HUES64 (cell line): ENCODE results near the gene OR5K3. TPM values are rescaled to one million over a fixed set of nuclear protein-coding genes. Genes with fewer than 3 reads are reported as not detected.

ENCODE experiments used
- H3K27ac ChIP-seq: 2 replicates; pipeline ENCODE4 v1.7.0; 2013; ENCODE audit warnings: low read depth, low read length, inconsistent platforms
- H3K27me3 ChIP-seq: 2 replicates; pipeline ENCODE4 v1.6.1; 2013; ENCODE audit warnings: mild to moderate bottlenecking, low read length; ENCODE audit not compliant: insufficient read depth
- H3K36me3 ChIP-seq: 2 replicates; pipeline ENCODE4 v1.6.1; 2013; ENCODE audit warnings: mild to moderate bottlenecking, low read length; ENCODE audit not compliant: insufficient read depth
- H3K4me1 ChIP-seq: 2 replicates; pipeline ENCODE4 v1.6.1; 2013; ENCODE audit warnings: mild to moderate bottlenecking, low read length, moderate library complexity; ENCODE audit not compliant: insufficient read depth
- H3K4me3 ChIP-seq: 2 replicates; pipeline ENCODE4 v1.5.1; 2013; ENCODE audit warnings: mild to moderate bottlenecking, low read length, moderate library complexity
- H3K9ac ChIP-seq: 2 replicates; pipeline ENCODE4 v1.6.1; 2013; ENCODE audit warnings: mild to moderate bottlenecking, low read depth, low read length
- H3K9me3 ChIP-seq: 2 replicates; pipeline ENCODE4 v1.6.1; 2013; ENCODE audit warnings: low read depth, low read length; ENCODE audit not compliant: insufficient read depth
- WGBS: fragments of 150-250, 120-280 bp; methylation state at CpG from one replicate; pipeline ENCODE4 v1.1.7; 2013; ENCODE audit warnings: missing lambda C conversion rate; 5-methylcytosine and 5-hydroxymethylcytosine counted together
- polyA plus RNA-seq, 2 experiments: library from polyadenylated mRNA; stranded (reverse); fragments of 50-300 nt; gene quantifications; one replicate each; pipeline ENCODE4 v1.2.3, GENCODE V29; 2013

OR5K3 gene
- not detected for polyA plus RNA-seq (2013, experiment 1 of 2)
- polyA plus RNA-seq (2013, experiment 2 of 2): not detected

GRCh38 chr3:98390366-98390765 is at the start of gene OR5K3:
Gene OR5K3, plus strand, starts transcription at chr3:98390666. Its CDS starts 0 bp downstream, at chr3:98390666.
- Histone ChIP-seq H3K27me3 (no peaks in the 10 kb centered on the region), H3K4me1 (no peaks in the 10 kb centered on the region), H3K36me3 (no peaks in the 10 kb centered on the region)

GRCh38 chr3:98341758-98342157 is 48.7 kb upstream of the OR5K3 start:
- Histone ChIP-seq H3K9ac (no peak overlapping the region), H3K4me3 (no peak overlapping the region), H3K4me1 (no peaks in the 10 kb centered on the region), H3K36me3 (no peaks in the 10 kb centered on the region), H3K9me3 (no peaks in the 10 kb centered on the region), H3K27ac (no peak overlapping the region), H3K27me3 (no peaks in the 10 kb centered on the region)
- WGBS: 96% methylated on average over 5 of the region's 6 CpGs

More at GRCh38 chr3:98390366-98390765, at the start of gene OR5K3:
- Histone ChIP-seq H3K4me3 (no peak within 1 kb of the TSS), H3K9ac (no peak within 1 kb of the TSS), H3K27ac (no peak within 1 kb of the TSS), H3K9me3 (no peaks in the 10 kb centered on the region)

GRCh38 chr3:98343647-98344507 is 46.6 kb upstream of the OR5K3 start:
- Histone ChIP-seq H3K27me3 (no peaks in the 10 kb centered on the region), H3K9ac (no peak overlapping the region), H3K4me3 (no peak overlapping the region), H3K4me1 (no peaks in the 10 kb centered on the region), H3K9me3 (no peaks in the 10 kb centered on the region), H3K36me3 (no peaks in the 10 kb centered on the region), H3K27ac (no peak overlapping the region)
- 71% methylated on average over 12 of the region's 13 CpGs for WGBS

- Histone ChIP-seq H3K4me3 (no peak overlapping the region), H3K27ac (no peak overlapping the region), H3K9ac (no peak overlapping the region), H3K9me3 (no peaks in the 10 kb centered on the region), H3K4me1 (no peaks in the 10 kb centered on the region), H3K36me3 (no peaks in the 10 kb centered on the region), H3K27me3 (no peaks in the 10 kb centered on the region)
- WGBS: 100% methylated on average over 3 of the region's 3 CpGs
Measured at GRCh38 chr3:98350082-98350481, 40.4 kb upstream of the OR5K3 start.

- H3K27me3 ChIP-seq: no peaks in the 10 kb centered on the region
- no peak within 1 kb of the TSS for H3K4me3 ChIP-seq
- no peaks in the 10 kb centered on the region for H3K9me3 ChIP-seq
- no peaks in the 10 kb centered on the region for H3K36me3 ChIP-seq
- H3K4me1 ChIP-seq: no peaks in the 10 kb centered on the region
- H3K27ac ChIP-seq: no peak within 1 kb of the TSS
- no peak within 1 kb of the TSS for H3K9ac ChIP-seq
- WGBS: 86% methylated on average over 1 of the region's 2 CpGs
Measured at GRCh38 chr3:98353554-98353953, 36.9 kb upstream of the OR5K3 start, which contains the start of gene OR5K4. Gene OR5K4, plus strand, starts transcription at chr3:98353854. Its CDS starts 0 bp downstream, at chr3:98353854.

- H3K9ac ChIP-seq: no peak overlapping the region
- H3K36me3 ChIP-seq: no peaks in the 10 kb centered on the region
- H3K27ac ChIP-seq: no peak overlapping the region
- no peaks in the 10 kb centered on the region for H3K27me3 ChIP-seq
- no peaks in the 10 kb centered on the region for H3K4me1 ChIP-seq
- H3K4me3 ChIP-seq: no peak overlapping the region
- H3K9me3 ChIP-seq: 0 out of 2 replicates have a peak, but pooled peaks cover 7% of the 10 kb centered on the region
Measured at GRCh38 chr3:98359250-98359649, 31.2 kb upstream of the OR5K3 start.

- Histone ChIP-seq H3K4me1 (no peaks in the 10 kb centered on the region), H3K27ac (no peak overlapping the region), H3K36me3 (no peaks in the 10 kb centered on the region), H3K27me3 (no peaks in the 10 kb centered on the region), H3K4me3 (no peak overlapping the region), H3K9me3 (0 out of 2 replicates have a peak, but pooled peaks cover 7% of the 10 kb centered on the region), H3K9ac (no peak overlapping the region)
- WGBS: 52% methylated on average over 1 of the region's 1 CpG
Measured at GRCh38 chr3:98359993-98360675, 30.3 kb upstream of the OR5K3 start.

GRCh38 chr3:98360681-98361080 is 29.8 kb upstream of the OR5K3 start:
- Histone ChIP-seq H3K9me3 (0 out of 2 replicates have a peak, but pooled peaks cover 7% of the 10 kb centered on the region), H3K4me3 (no peak overlapping the region), H3K36me3 (no peaks in the 10 kb centered on the region), H3K4me1 (no peaks in the 10 kb centered on the region), H3K27ac (no peak overlapping the region), H3K9ac (no peak overlapping the region), H3K27me3 (no peaks in the 10 kb centered on the region)
- 99% methylated on average over 3 of the region's 3 CpGs for WGBS

- Histone ChIP-seq H3K9me3 (0 out of 2 replicates have a peak, but pooled peaks cover 7% of the 10 kb centered on the region), H3K27me3 (no peaks in the 10 kb centered on the region), H3K4me3 (no peak overlapping the region), H3K27ac (no peak overlapping the region), H3K36me3 (no peaks in the 10 kb centered on the region), H3K4me1 (no peaks in the 10 kb centered on the region), H3K9ac (no peak overlapping the region)
- 97% methylated on average over 2 of the region's 2 CpGs for WGBS
Measured at GRCh38 chr3:98361289-98361688, 29.2 kb upstream of the OR5K3 start.

- no peaks in the 10 kb centered on the region for H3K36me3 ChIP-seq
- H3K27me3 ChIP-seq: no peaks in the 10 kb centered on the region
- H3K4me1 ChIP-seq: no peaks in the 10 kb centered on the region
- no peak overlapping the region for H3K27ac ChIP-seq
- H3K9me3 ChIP-seq: no peaks in the 10 kb centered on the region
- WGBS: 91% methylated on average over 4 of the region's 4 CpGs
- H3K9ac ChIP-seq: no peak overlapping the region
- H3K4me3 ChIP-seq: no peak overlapping the region
Measured at GRCh38 chr3:98367464-98368246, 22.8 kb upstream of the OR5K3 start.

- no peak overlapping the region for H3K4me3 ChIP-seq
- H3K36me3 ChIP-seq: no peaks in the 10 kb centered on the region
- no peak overlapping the region for H3K9ac ChIP-seq
- no peak overlapping the region for H3K27ac ChIP-seq
- no peaks in the 10 kb centered on the region for H3K4me1 ChIP-seq
- H3K27me3 ChIP-seq: no peaks in the 10 kb centered on the region
- no peaks in the 10 kb centered on the region for H3K9me3 ChIP-seq
Measured at GRCh38 chr3:98371186-98371585, 19.3 kb upstream of the OR5K3 start.
